Transverse colon (tissue), 4 donors: ENCODE measurements around the gene LRRIQ4. TPM values are rescaled to one million over a fixed set of nuclear protein-coding genes. Genes with fewer than 3 reads are reported as not detected.
A peak's percentile ranks its signal among the peaks of the same experiment; 100 is the strongest.

ENCODE experiments used
- DNase-seq: peaks from one replicate; pipeline ENCODE4 v3.0.0-alpha.2; 2019
- H3K27ac ChIP-seq, 4 donors: fragments of 200-600 bp; sonication (generic); 2 replicates each; pipeline ENCODE4 v1.5.1; 2016 to 2018; ENCODE audit warnings: inconsistent platforms in 4 of 4
- H3K27me3 ChIP-seq: fragments of 200-600 bp; sonication (generic); 2 replicates; pipeline ENCODE4 v1.5.1; 2017; ENCODE audit warnings: inconsistent platforms
- H3K36me3 ChIP-seq, 4 donors: fragments of 200-600 bp; sonication (generic); 2 replicates each; pipeline ENCODE4 v1.5.1; 2017 to 2019; ENCODE audit warnings: inconsistent platforms in 4 of 4
- H3K4me1 ChIP-seq, 4 donors: fragments of 200-600 bp; sonication (generic); 2 replicates each; pipeline ENCODE4 v1.5.1; 2017 to 2020; ENCODE audit warnings: inconsistent platforms in 4 of 4
- H3K4me3 ChIP-seq, 4 donors: fragments of 200-600 bp; sonication (generic); 1 replicate in 1 of 4; 2 replicates in 3 of 4; pipeline versions ENCODE4 v1.5.1 to v1.6.1; 2017 to 2019; ENCODE audit warnings: inconsistent platforms in 4 of 4
- H3K9me3 ChIP-seq, 2 donors: fragments of 200-600 bp; sonication (generic); 2 replicates each; pipeline ENCODE4 v1.5.1; 2017 to 2019; ENCODE audit warnings: inconsistent platforms in 2 of 2
- EP300 ChIP-seq: sonication (generic); formaldehyde crosslinking; IDR thresholded peaks from one replicate; pipeline ENCODE4 v1.6.1; 2017; ENCODE audit warnings: antibody characterized with exemption, low read depth
- POLR2A ChIP-seq: fragments of 450-650 bp; IDR thresholded peaks from one replicate; pipeline ENCODE4 v1.6.1; 2016; ENCODE audit warnings: antibody characterized with exemption, mild to moderate bottlenecking, moderate library complexity
- POLR2AphosphoS5 ChIP-seq, 3 donors: sonication (generic); formaldehyde crosslinking; IDR thresholded peaks; one replicate each; pipeline ENCODE4 v1.6.1; 2016; ENCODE audit warnings: antibody characterized with exemption in 3 of 3
- WGBS, 2 donors: methylation state at CpG; one replicate each; pipeline ENCODE4 v1.1.5; 2018; ENCODE audit warnings: low coverage in 1 of 2; 5-methylcytosine and 5-hydroxymethylcytosine counted together
- in situ Hi-C, 4 donors: fragments of 200-750 bp; cut with MboI; loops; one replicate each; pipeline versions ENCODE4 v1.15.0 to v1.15.1; 2017; ENCODE audit warnings: low sequenced_read_pairs in 3 of 4, low pct_ligation_motif_present in 1 of 4, low pct_unique_long_range_greater_than_20kb in 1 of 4
- intact Hi-C: fragments of 100-400 bp; cut with DNase I; formaldehyde crosslinking; loops from one replicate; pipeline ENCODE4 v1.15.1; 2023; ENCODE audit warnings: low total_unique reads
- total RNA-seq, 4 donors: library from RNA; depleted of rRNA; stranded (reverse); fragments of >200 nt; gene quantifications; one replicate each; pipeline ENCODE4 v1.1.0, GENCODE V29; 2016
- TF ChIP-seq, protein P1 (sequence below), 5 experiments: fragments of 200-600 bp in 3 of 5; fragments of 450-650 bp in 2 of 5; sonication (generic) in 3 of 5; IDR thresholded peaks; 1 replicate in 2 of 5; 2 replicates in 3 of 5; pipeline ENCODE4 v1.5.1; 2016 to 2017; ENCODE audit warnings: antibody characterized with exemption in 5 of 5, inconsistent platforms in 3 of 5, mild to moderate bottlenecking in 2 of 5, moderate library complexity in 1 of 5

The LRRIQ4 gene
- total RNA-seq, 4 donors from 2014 or later = not detected

GRCh38 chr3:169847896-169848295 lies 35.2 kb downstream of the LRRIQ4 start:
- Histone ChIP-seq H3K4me1 (no peaks in the 10 kb centered on the region), H3K4me3 (no peak overlapping the region), H3K9me3 (no peaks in the 10 kb centered on the region), H3K36me3 (peaks cover 0 to 7% (median 0%) of the 10 kb centered on the region in 4 donors), H3K27ac (peak overlapping the region in 2 of 4 donors; percentile 7 to 37), H3K27me3 (no peaks in the 10 kb centered on the region)
- TF ChIP-seq POLR2AphosphoS5 (IDR thresholded peaks at IDR 0.05) (peak in 1 of 3 donors; percentile 26), POLR2A (no peak)
- in situ Hi-C loops (no loop called here), intact Hi-C loops (no loop called here)
- peak; percentile 50 for DNase-seq
- WGBS, 2 donors = 34% methylated on average over 4 of the region's 4 CpGs; no CpG with 5 or more reads in 1 of the 2 donors

GRCh38 chr3:169848741-169849140 lies 36.1 kb downstream of the LRRIQ4 start:
- no peak overlapping the region for H3K4me3 ChIP-seq
- 98 to 100% methylated on average over 1 to 3 of the region's 3 CpGs for WGBS, 2 donors
- intact Hi-C loops = no loop called here
- H3K4me1 ChIP-seq = no peaks in the 10 kb centered on the region
- peak overlapping the region in 2 of 4 donors; percentile 7 to 37 for H3K27ac ChIP-seq
- in situ Hi-C loops = no loop called here
- H3K9me3 ChIP-seq = no peaks in the 10 kb centered on the region
- peaks cover 0 to 7% (median 0%) of the 10 kb centered on the region in 4 donors for H3K36me3 ChIP-seq
- no peak for DNase-seq
- no peaks in the 10 kb centered on the region for H3K27me3 ChIP-seq
- TF ChIP-seq EP300 (no peak), POLR2A (no peak), POLR2AphosphoS5 (IDR thresholded peaks at IDR 0.05) (no peak)
- TF ChIP-seq, protein P1, sequence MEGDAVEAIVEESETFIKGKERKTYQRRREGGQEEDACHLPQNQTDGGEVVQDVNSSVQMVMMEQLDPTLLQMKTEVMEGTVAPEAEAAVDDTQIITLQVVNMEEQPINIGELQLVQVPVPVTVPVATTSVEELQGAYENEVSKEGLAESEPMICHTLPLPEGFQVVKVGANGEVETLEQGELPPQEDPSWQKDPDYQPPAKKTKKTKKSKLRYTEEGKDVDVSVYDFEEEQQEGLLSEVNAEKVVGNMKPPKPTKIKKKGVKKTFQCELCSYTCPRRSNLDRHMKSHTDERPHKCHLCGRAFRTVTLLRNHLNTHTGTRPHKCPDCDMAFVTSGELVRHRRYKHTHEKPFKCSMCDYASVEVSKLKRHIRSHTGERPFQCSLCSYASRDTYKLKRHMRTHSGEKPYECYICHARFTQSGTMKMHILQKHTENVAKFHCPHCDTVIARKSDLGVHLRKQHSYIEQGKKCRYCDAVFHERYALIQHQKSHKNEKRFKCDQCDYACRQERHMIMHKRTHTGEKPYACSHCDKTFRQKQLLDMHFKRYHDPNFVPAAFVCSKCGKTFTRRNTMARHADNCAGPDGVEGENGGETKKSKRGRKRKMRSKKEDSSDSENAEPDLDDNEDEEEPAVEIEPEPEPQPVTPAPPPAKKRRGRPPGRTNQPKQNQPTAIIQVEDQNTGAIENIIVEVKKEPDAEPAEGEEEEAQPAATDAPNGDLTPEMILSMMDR (IDR thresholded peaks at IDR 0.05) = no peak

- peaks cover 0 to 7% (median 3%) of the 10 kb centered on the region in 4 donors for H3K36me3 ChIP-seq
- no peak for TF ChIP-seq POLR2AphosphoS5 (IDR thresholded peaks at IDR 0.05)
- TF ChIP-seq, protein P1 (IDR thresholded peaks at IDR 0.05) = no peak
- TF ChIP-seq POLR2A = no peak
- no peak for DNase-seq
- intact Hi-C loops (no loop called here), in situ Hi-C loops (loop anchor here in 1 of 4 donors (25.0 kb wide), 1 partner anchor 112 kb away; the partner anchor contains the start of gene SEC62)
- no peaks in the 10 kb centered on the region for H3K27me3 ChIP-seq
- H3K27ac ChIP-seq = no peak overlapping the region
- H3K9me3 ChIP-seq = no peaks in the 10 kb centered on the region
- H3K4me1 ChIP-seq = no peaks in the 10 kb centered on the region
- no peak overlapping the region for H3K4me3 ChIP-seq
These were observed 37.9 kb downstream of the LRRIQ4 start for GRCh38 chr3:169850618-169851017.

GRCh38 chr3:169855514-169855913 lies 42.8 kb downstream of the LRRIQ4 start:
- no peak for DNase-seq
- no peaks in the 10 kb centered on the region for H3K4me1 ChIP-seq
- TF ChIP-seq, protein P1 (IDR thresholded peaks at IDR 0.05) = no peak
- TF ChIP-seq POLR2AphosphoS5 (IDR thresholded peaks at IDR 0.05) (no peak), EP300 (no peak), POLR2A (no peak)
- no peaks in the 10 kb centered on the region for H3K27me3 ChIP-seq
- intact Hi-C loops = no loop called here
- H3K36me3 ChIP-seq = peaks cover 0 to 10% (median 4%) of the 10 kb centered on the region in 4 donors
- no peaks in the 10 kb centered on the region for H3K9me3 ChIP-seq
- 96 to 97% methylated on average over 3 of the region's 3 CpGs for WGBS, 2 donors
- H3K27ac ChIP-seq = no peak overlapping the region
- in situ Hi-C loops = loop anchor here in 1 of 4 donors (25.0 kb wide), 1 partner anchor 107 kb away; the partner anchor contains the start of gene SEC62
- no peak overlapping the region for H3K4me3 ChIP-seq

GRCh38 chr3:169857811-169858210 lies 45.1 kb downstream of the LRRIQ4 start:
- Histone ChIP-seq H3K9me3 (no peaks in the 10 kb centered on the region), H3K27me3 (no peaks in the 10 kb centered on the region), H3K36me3 (peaks cover 0 to 15% (median 0%) of the 10 kb centered on the region in 4 donors), H3K27ac (no peak overlapping the region), H3K4me3 (no peak overlapping the region), H3K4me1 (peaks cover 0 to under 1% (median 0%) of the 10 kb centered on the region in 4 donors)
- DNase-seq = no peak
- WGBS, 2 donors = 81 to 83% methylated on average over 1 to 2 of the region's 2 CpGs
- TF ChIP-seq, protein P1 (IDR thresholded peaks at IDR 0.05) = no peak
- no peak for TF ChIP-seq EP300
- no peak for TF ChIP-seq POLR2AphosphoS5 (IDR thresholded peaks at IDR 0.05)
- no peak for TF ChIP-seq POLR2A
- intact Hi-C loops = no loop called here
- in situ Hi-C loops = loop anchor here in 1 of 4 donors (25.0 kb wide), 1 partner anchor 104 kb away; the partner anchor contains the start of gene SEC62
